T-helper 2 cell (primary cell): ENCODE results near the gene PCDHGB4.
"Not testable (repeated sequence)": the region's sequence is repeated elsewhere in the genome, so short reads cannot be mapped to it uniquely, and the experiment has no call there.

Experiments
- DNase-seq, 5 experiments: peaks; one replicate each; pipeline versions ENCODE4 v3.0.0 to v3.0.0-alpha.2; 2012 to 2022

The PCDHGB4 gene

DNA sequence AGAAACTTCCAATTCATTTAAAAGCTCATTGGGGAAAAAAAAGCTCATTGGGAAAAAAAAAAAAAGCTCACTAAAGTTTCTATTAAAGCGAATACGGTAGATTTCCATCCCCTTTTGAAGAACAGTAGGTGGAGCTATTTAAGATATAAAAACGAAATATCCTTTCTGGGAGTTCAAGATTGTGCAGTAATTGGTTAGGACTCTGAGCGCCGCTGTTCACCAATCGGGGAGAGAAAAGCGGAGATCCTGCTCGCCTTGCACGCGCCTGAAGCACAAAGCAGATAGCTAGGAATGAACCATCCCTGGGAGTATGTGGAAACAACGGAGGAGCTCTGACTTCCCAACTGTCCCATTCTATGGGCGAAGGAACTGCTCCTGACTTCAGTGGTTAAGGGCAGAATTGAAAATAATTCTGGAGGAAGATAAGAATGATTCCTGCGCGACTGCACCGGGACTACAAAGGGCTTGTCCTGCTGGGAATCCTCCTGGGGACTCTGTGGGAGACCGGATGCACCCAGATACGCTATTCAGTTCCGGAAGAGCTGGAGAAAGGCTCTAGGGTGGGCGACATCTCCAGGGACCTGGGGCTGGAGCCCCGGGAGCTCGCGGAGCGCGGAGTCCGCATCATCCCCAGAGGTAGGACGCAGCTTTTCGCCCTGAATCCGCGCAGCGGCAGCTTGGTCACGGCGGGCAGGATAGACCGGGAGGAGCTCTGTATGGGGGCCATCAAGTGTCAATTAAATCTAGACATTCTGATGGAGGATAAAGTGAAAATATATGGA lies 43.0 kb downstream of the PCDHGB4 start, which contains the start of gene PCDHGA12:
Gene PCDHGA12, plus strand, starts transcription at position 176 of the 782 bp plus-strand sequence. Its CDS starts 253 bp downstream, at position 429.
- DNase-seq = peak in 1 of 5 experiments; percentile 51

DNA sequence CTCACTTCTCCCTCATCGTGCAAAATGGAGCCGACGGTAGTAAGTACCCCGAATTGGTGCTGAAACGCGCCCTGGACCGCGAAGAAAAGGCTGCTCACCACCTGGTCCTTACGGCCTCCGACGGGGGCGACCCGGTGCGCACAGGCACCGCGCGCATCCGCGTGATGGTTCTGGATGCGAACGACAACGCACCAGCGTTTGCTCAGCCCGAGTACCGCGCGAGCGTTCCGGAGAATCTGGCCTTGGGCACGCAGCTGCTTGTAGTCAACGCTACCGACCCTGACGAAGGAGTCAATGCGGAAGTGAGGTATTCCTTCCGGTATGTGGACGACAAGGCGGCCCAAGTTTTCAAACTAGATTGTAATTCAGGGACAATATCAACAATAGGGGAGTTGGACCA lies 43.8 kb downstream of the PCDHGB4 start:
- DNase-seq = no peak

DNA sequence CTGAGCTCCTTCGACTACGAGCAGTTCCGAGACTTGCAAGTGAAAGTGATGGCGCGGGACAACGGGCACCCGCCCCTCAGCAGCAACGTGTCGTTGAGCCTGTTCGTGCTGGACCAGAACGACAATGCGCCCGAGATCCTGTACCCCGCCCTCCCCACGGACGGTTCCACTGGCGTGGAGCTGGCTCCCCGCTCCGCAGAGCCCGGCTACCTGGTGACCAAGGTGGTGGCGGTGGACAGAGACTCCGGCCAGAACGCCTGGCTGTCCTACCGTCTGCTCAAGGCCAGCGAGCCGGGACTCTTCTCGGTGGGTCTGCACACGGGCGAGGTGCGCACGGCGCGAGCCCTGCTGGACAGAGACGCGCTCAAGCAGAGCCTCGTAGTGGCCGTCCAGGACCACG lies 44.8 kb downstream of the PCDHGB4 start:
- not testable (repeated sequence) for DNase-seq

DNA sequence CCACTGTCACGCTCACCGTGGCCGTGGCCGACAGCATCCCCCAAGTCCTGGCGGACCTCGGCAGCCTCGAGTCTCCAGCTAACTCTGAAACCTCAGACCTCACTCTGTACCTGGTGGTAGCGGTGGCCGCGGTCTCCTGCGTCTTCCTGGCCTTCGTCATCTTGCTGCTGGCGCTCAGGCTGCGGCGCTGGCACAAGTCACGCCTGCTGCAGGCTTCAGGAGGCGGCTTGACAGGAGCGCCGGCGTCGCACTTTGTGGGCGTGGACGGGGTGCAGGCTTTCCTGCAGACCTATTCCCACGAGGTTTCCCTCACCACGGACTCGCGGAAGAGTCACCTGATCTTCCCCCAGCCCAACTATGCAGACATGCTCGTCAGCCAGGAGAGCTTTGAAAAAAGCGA lies 45.2 kb downstream of the PCDHGB4 start:
- DNase-seq = not testable (repeated sequence)

DNA sequence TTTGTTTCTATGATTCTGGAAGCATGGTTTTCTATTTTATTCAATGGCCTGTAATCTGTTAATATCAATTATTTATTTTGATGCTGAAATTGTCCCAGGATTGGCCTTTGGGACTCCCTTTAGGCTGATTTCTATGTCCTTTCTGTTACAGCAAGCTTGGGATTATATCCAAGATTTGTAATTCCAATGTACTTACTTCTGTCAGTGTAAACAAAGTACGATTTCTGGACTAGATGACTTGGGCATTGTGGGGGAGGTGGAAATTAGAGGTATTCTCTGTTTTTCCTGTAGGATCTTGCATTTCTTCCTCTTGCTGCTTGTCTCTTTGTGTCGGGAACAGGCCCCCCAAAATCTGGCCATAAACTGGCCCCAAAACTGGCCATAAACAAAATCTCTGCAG lies 46.5 kb downstream of the PCDHGB4 start:
- DNase-seq = no peak

DNA sequence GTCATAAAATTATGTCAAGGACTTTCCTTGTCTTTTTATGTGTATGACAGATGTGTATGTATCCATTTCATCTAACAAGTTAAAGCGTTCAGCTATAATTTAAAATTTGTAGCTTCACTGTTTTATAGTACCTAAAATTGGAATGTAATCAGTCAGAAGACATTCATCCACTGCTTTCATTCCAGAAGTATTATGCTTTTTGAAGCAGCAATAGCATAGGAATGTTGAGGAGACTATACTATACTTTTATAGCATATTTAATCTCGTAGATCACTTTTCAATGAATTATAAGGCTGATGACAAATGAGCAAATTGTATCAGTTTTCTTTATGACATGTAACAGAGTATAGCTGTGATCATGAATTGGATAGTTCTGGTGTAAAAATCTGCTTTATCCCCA lies 49.7 kb downstream of the PCDHGB4 start:
- DNase-seq = no peak

DNA sequence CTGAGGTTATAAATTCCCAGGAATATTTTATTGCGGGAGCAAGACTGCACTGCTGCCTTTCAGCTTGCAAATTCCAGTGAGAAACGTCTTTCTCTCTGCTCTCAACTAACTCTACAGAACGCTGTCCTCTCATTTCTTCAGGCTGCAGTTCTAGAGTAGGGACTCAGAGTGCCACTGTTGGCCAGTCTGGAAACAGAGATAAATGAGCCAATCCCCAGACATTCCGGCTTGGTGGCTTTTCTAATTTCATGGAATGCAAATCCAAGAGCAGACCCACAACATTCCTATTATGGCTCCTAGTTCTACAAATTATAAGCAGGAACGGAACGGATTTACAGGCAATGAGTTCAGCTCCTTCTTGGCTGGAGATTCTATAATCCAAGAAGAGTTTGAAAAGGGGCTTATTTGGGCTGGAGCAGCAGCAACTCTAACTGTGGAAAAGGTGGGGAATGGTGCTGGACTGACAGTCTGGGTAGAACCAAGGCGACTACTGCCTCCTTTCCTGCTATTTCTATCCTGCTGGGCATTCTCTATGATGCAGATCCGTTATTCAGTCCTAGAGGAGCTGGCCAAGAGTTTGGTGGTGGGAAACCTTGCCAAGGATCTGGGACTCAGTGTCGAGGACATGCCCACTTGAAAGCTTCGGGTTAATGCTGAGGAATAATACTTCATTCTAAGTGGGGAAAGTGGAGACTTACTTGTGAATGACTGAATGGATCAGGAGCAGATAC lies 52.1 kb downstream of the PCDHGB4 start:
- no peak for DNase-seq
